ENCODE measurements around the gene JAKMIP3.

Gene JAKMIP3

DNA sequence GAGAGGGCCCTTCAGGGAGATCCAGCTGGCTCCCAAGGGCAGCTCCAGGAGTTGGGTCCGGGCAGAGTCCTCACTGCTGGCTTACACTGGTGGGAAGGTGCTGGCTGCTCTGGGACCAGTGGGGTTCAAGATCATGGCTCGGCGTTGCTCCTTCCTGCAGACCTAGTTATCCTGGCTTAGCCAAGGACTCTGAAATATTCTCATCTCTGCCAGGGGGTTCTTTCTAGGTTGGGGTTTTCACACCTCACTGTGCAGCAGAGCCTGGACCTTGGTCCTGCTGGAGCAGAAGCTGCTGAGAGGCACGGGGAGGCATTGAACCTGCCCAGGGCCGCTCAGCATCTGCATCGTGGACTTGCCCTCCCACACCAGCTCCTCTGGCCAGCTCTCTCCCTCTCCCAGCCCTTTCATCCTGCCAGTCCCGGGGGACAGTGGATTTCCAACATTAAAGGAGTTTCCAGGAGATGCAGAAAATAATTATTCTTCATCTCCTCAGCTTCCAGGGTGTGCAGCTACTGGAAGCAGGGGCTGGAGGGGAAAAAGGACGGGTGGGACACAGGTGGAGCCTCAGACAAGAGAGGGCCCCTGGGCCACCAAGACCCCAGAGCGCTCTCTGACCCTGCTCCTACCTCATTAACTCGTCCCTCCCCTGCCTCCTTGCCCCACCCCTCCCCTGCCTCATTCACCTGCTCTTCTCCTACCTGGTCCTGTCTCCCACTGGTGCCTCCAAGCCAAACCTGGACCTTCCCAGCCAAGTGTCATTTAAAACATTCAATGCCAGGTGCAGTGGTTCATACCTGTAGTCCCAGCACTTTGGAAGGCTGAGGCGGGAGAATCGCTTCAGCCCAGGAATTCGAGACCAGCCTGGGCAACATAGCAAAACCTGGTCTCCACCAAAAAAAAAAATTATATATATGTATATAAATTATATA, 42.5 kb downstream of the JAKMIP3 start:
- TF ChIP-seq, protein P1, sequence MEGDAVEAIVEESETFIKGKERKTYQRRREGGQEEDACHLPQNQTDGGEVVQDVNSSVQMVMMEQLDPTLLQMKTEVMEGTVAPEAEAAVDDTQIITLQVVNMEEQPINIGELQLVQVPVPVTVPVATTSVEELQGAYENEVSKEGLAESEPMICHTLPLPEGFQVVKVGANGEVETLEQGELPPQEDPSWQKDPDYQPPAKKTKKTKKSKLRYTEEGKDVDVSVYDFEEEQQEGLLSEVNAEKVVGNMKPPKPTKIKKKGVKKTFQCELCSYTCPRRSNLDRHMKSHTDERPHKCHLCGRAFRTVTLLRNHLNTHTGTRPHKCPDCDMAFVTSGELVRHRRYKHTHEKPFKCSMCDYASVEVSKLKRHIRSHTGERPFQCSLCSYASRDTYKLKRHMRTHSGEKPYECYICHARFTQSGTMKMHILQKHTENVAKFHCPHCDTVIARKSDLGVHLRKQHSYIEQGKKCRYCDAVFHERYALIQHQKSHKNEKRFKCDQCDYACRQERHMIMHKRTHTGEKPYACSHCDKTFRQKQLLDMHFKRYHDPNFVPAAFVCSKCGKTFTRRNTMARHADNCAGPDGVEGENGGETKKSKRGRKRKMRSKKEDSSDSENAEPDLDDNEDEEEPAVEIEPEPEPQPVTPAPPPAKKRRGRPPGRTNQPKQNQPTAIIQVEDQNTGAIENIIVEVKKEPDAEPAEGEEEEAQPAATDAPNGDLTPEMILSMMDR (IDR thresholded peaks at IDR 0.05; ENCODE audit: low read depth, low read length) = no peak
- no peak for DNase-seq (ENCODE audit: extremely low read depth, low read depth)

DNA sequence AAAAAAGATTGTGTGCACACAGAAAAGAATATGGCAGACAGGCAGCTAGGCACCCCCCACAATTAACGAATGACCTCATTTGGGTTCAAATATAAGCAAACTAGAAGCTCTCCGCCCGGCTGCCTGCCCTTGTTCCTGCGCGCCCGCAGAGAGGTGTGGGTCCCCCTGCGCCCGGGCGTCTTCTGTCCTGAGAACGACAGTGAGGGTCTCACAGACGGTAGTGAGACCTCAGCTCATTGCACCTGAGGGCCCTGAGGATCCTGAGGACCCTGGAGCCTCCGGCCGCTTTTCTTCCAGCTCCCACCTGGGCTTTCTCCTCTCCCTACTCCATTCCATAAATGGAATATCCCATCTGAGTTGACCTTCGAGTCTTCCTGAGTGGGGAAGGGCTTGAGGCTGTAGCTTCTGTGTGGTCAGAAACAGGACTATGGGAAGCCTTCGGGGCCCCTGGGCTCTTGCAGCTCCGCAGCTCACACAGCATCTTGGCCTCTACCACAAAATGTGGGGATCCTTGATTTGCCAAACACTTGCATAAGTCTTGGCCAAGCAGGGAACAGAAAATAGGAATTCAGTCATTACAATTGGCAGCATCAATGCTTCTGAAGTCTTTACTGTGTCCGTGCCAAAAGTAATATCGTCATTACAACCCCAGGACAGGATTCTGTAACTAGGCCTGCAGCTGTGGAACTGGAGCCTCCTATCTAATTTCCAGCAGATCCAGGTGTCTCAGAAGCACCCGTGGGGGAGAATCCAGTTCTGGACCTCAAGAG, 43.8 kb downstream of the JAKMIP3 start:
- TF ChIP-seq, protein P1 (IDR thresholded peaks at IDR 0.05; ENCODE audit: low read depth, low read length) = no peak
- no peak for DNase-seq (ENCODE audit: extremely low read depth, low read depth)

DNA sequence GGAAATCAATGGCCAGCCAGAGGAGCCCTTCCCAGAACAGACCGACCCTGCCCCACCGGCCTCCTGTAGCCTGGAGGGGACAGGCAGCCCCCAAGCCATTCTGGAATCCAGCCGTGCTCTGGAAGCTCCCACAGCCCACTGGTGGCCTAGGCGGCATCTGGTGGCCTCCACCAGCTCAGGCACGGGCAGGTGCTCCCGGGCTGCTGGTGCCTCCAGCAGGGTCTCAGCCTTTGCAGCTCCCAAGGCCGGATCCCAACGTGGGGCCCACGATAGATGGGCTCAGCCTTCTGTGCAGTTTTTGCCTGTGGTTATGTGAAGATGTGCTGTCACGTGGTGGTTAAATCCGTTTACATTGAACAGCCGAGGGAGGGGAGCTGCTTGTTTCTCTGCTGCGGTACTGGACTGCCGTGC, 44.4 kb downstream of the JAKMIP3 start:
- TF ChIP-seq, protein P1 (IDR thresholded peaks at IDR 0.05; ENCODE audit: low read depth, low read length) = no peak

DNA sequence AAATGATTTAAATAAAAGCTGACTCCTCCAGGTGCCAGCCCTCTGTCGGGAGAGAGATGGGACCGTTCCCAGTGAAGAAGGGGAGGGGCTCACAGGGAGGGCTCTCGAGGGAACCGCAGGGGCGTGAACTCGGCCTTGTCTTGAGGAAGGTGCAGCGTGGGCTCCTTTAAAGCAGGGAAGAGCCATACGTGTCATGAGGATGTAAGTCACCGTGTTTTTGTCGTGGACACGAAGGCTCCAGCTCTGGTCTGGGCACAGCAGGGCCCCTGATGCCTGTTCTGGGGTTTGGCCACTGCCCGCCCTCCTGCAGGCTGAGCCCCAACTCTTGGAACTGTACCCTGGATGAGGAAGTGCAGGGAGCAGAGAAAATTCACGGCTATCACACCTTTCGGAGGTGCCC, 45.0 kb downstream of the JAKMIP3 start:
- TF ChIP-seq, protein P1 (IDR thresholded peaks at IDR 0.05; ENCODE audit: low read depth, low read length) = no peak
- no peak for DNase-seq (ENCODE audit: extremely low read depth, low read depth)

More for the DNA sequence above, 44.4 kb downstream of the JAKMIP3 start:
- DNase-seq (ENCODE audit: extremely low read depth, low read depth) = no peak

DNA sequence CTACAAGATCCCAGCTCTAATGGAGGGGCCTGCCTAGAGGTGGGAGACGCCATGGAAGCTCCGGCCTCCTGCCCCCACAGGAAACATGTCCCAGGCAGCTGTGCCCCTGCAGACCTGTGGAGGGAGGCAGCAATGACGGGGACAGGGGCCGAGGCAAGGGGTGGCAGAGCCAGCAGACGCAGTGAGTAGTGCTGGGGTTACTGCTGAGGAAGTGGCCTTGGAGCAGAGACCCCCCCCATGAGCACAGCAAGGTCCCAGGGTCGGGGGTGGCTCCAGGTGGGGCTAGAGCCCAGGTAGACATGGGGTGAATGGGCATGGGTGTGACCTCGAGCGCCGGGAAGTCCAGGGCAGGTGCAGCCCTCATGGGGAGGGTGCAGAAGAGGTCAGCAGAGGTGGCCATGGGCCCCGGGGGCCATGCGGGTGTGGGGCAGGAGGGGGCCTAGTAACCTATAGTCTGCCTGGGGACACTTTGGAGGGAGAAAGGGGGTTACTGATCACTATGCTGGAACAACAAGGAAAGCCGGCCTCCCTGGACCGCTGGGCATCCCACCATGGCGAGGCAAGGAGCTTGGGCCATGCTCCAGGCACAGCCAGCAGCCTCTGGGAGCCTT, 45.5 kb downstream of the JAKMIP3 start:
- no peak for DNase-seq (ENCODE audit: extremely low read depth, low read depth)
- TF ChIP-seq, protein P1 (IDR thresholded peaks at IDR 0.05; ENCODE audit: low read depth, low read length) = no peak

DNA sequence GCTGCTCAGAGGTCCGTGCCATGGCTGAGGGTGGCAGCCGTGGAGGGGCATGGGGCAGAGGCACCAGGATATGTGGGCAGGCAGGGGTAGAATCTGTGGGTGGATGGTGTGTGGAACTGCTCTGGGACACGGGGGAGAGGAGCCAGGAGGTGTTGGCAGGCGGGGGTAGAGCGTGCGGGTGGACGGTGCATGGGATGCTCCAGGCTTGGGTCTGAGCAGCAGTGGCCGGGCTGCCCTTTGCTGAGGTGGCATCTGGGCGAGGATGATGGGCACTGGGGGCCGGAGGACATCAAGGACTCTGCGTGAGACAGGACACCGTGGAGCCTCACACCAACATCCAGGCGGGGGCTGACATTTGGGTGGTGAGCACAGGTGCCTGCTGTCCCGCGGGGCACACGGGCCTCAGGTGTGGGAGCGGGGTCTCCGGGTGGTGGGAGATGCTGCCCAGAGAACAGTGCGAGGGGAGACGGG, 46.2 kb downstream of the JAKMIP3 start:
- DNase-seq (ENCODE audit: extremely low read depth, low read depth) = no peak

More for the DNA sequence above, 46.2 kb downstream of the JAKMIP3 start:
- TF ChIP-seq, protein P1 (IDR thresholded peaks at IDR 0.05; ENCODE audit: low read depth, low read length) = no peak

All from AG09319 (cell line).